Glomerular visceral epithelial cell (primary cell): ENCODE measurements around the gene PRB3.

Experiments used
- DNase-seq: peaks from one replicate; pipeline ENCODE4 v3.0.0-alpha.2; 2016; ENCODE audit errors: extremely low spot score

The PRB3 gene

GRCh38 chr12:11269607-11270006 is at the start of gene PRB3:
PRB3 (minus strand) TSS chr12:11269707; CDS start chr12:11269669, 38 bp downstream.
- DNase-seq, result no peak

GRCh38 chr12:11310336-11310735 is 40.8 kb upstream of the PRB3 start, which contains the start of gene PRB4:
PRB4 (minus strand) TSS chr12:11310436; CDS start chr12:11310398, 38 bp downstream.
- no peak for DNase-seq

- DNase-seq, result no peak
Observed at GRCh38 chr12:11307143-11307542, 37.6 kb upstream of the PRB3 start.

- no peak for DNase-seq
Observed at GRCh38 chr12:11273449-11273848, 3.9 kb upstream of the PRB3 start.

- DNase-seq, result no peak
Observed at GRCh38 chr12:11264501-11264900, 5.0 kb downstream of the PRB3 start.

- DNase-seq, result no peak
Observed at GRCh38 chr12:11246489-11246888, 23.0 kb downstream of the PRB3 start.

GRCh38 chr12:11242656-11243055 is 26.9 kb downstream of the PRB3 start:
- no peak for DNase-seq

- no peak for DNase-seq
Observed at GRCh38 chr12:11240348-11240930, 29.1 kb downstream of the PRB3 start.

GRCh38 chr12:11238275-11238674 is 31.2 kb downstream of the PRB3 start:
- no peak for DNase-seq

GRCh38 chr12:11233532-11233931 is 36.0 kb downstream of the PRB3 start:
- DNase-seq, result no peak

- DNase-seq, result peak; percentile 23
Observed at GRCh38 chr12:11228296-11228879, 41.1 kb downstream of the PRB3 start.

GRCh38 chr12:11227373-11227772 is 42.1 kb downstream of the PRB3 start:
- DNase-seq, result no peak
